ENCODE data around the gene NPY. TPM values are rescaled to one million over a fixed set of nuclear protein-coding genes. Genes with fewer than 3 reads are reported as not detected.
"Not testable (repeated sequence)": the region's sequence is repeated elsewhere in the genome, so short reads cannot be mapped to it uniquely, and the experiment has no call there.

The NPY gene
- polyA plus RNA-seq (ENCODE audit: insufficient read length in 4 of 4), result 1 to 10 TPM in 1 of 4 donors, under 1 TPM in 3; 0.44 to 1.0 (median 0.46) TPM

- DNase-seq (ENCODE audit: low read depth in 4 of 4, low spot score in 2 of 4), result no peak
Observed at GRCh38 chr7:24283897-24284698, at the start of gene NPY. Gene NPY (plus strand): TSS chr7:24284190. CDS start chr7:24285241, 1,051 bp downstream.

GRCh38 chr7:24239260-24239659, 44.7 kb upstream of the NPY start:
- DNase-seq (ENCODE audit: low read depth in 4 of 4, low spot score in 2 of 4), result no peak

- DNase-seq (ENCODE audit: low read depth in 4 of 4, low spot score in 2 of 4), result no peak
Observed at GRCh38 chr7:24241206-24241605, 42.8 kb upstream of the NPY start.

- no peak for DNase-seq (ENCODE audit: low read depth in 4 of 4, low spot score in 2 of 4)
Observed at GRCh38 chr7:24244554-24244953, 39.4 kb upstream of the NPY start.

- DNase-seq (ENCODE audit: low read depth in 4 of 4, low spot score in 2 of 4), result no peak
Observed at GRCh38 chr7:24245362-24245761, 38.6 kb upstream of the NPY start.

GRCh38 chr7:24249266-24249665, 34.7 kb upstream of the NPY start:
- no peak for DNase-seq (ENCODE audit: low read depth in 4 of 4, low spot score in 2 of 4)

GRCh38 chr7:24251568-24251967, 32.4 kb upstream of the NPY start:
- DNase-seq (ENCODE audit: low read depth in 4 of 4, low spot score in 2 of 4), result no peak

- no peak for DNase-seq (ENCODE audit: low read depth in 4 of 4, low spot score in 2 of 4)
Observed at GRCh38 chr7:24255139-24255538, 28.9 kb upstream of the NPY start.

- DNase-seq (ENCODE audit: low read depth in 4 of 4, low spot score in 2 of 4), result not testable (repeated sequence)
Observed at GRCh38 chr7:24258324-24258723, 25.7 kb upstream of the NPY start.

GRCh38 chr7:24271938-24272337, 12.1 kb upstream of the NPY start:
- DNase-seq (ENCODE audit: low read depth in 4 of 4, low spot score in 2 of 4), result no peak

GRCh38 chr7:24279512-24279911, 4.5 kb upstream of the NPY start:
- no peak for DNase-seq (ENCODE audit: low read depth in 4 of 4, low spot score in 2 of 4)

GRCh38 chr7:24283554-24283896, 465 bp upstream of the NPY start:
- no peak for DNase-seq (ENCODE audit: low read depth in 4 of 4, low spot score in 2 of 4)

- DNase-seq (ENCODE audit: low read depth in 4 of 4, low spot score in 2 of 4), result no peak
Observed at GRCh38 chr7:24284699-24285506, 913 bp downstream of the NPY start.

GRCh38 chr7:24290004-24290641, 6.1 kb downstream of the NPY start:
- DNase-seq (ENCODE audit: low read depth in 4 of 4, low spot score in 2 of 4), result no peak

- no peak for DNase-seq (ENCODE audit: low read depth in 4 of 4, low spot score in 2 of 4)
Observed at GRCh38 chr7:24291271-24291670, 7.3 kb downstream of the NPY start.

GRCh38 chr7:24297362-24297761, 13.4 kb downstream of the NPY start:
- no peak for DNase-seq (ENCODE audit: low read depth in 4 of 4, low spot score in 2 of 4)

- DNase-seq (ENCODE audit: low read depth in 4 of 4, low spot score in 2 of 4), result no peak
Observed at GRCh38 chr7:24298696-24299095, 14.7 kb downstream of the NPY start.

GRCh38 chr7:24299192-24299591, 15.2 kb downstream of the NPY start:
- DNase-seq (ENCODE audit: low read depth in 4 of 4, low spot score in 2 of 4), result no peak

GRCh38 chr7:24301703-24302102, 17.7 kb downstream of the NPY start:
- DNase-seq (ENCODE audit: low read depth in 4 of 4, low spot score in 2 of 4), result no peak

- DNase-seq (ENCODE audit: low read depth in 4 of 4, low spot score in 2 of 4), result no peak
Observed at GRCh38 chr7:24304494-24305095, 20.6 kb downstream of the NPY start.

GRCh38 chr7:24307326-24307725, 23.3 kb downstream of the NPY start:
- DNase-seq (ENCODE audit: low read depth in 4 of 4, low spot score in 2 of 4), result no peak

All from left renal cortex interstitium (tissue), 4 donors.